MCF 10A (cell line): ENCODE results near the gene HNF4A. TPM values are rescaled to one million over a fixed set of nuclear protein-coding genes. Genes with fewer than 3 reads are reported as not detected.

Experiments
- BruUV-seq: library from RNA; stranded (reverse); fragments of 400-500 nt; replicated peaks from 2 replicates; lab custom pipeline; 2021; lab: Mats Ljungman, UMichigan
- CTCF ChIA-PET: fragments of 300-600 bp; sonication (Branson Sonifier 250); formaldehyde crosslinking; extraction: SDS; loops from one replicate; lab custom pipeline; 2021; ENCODE audit warnings: antibody characterized with exemption, inconsistent platforms; lab: Yijun Ruan, JAX
- POLR2A ChIA-PET: fragments of 300-600, 350-650 bp; sonication (Branson Sonifier 250); formaldehyde crosslinking; extraction: SDS; loops from one replicate; lab custom pipeline; 2020; ENCODE audit warnings: antibody characterized with exemption, inconsistent platforms; lab: Yijun Ruan, JAX
- DNase-seq: peaks from one replicate; pipeline ENCODE4 v3.0.0-alpha.2; 2018; ENCODE audit not compliant: unreplicated experiment
- H3K27ac Mint-ChIP-seq: one replicate; pipeline ENCODE4 v1.8.0; 2022; ENCODE audit warnings: mild to moderate bottlenecking, low read depth, mixed read lengths; ENCODE audit not compliant: unreplicated experiment
- H3K27me3 Mint-ChIP-seq: one replicate; pipeline ENCODE4 v1.8.0; 2022; ENCODE audit warnings: mixed read lengths; ENCODE audit not compliant: insufficient read depth, unreplicated experiment
- H3K36me3 Mint-ChIP-seq: one replicate; pipeline ENCODE4 v1.8.0; 2022; ENCODE audit warnings: mild to moderate bottlenecking, moderate library complexity, mixed read lengths; ENCODE audit not compliant: insufficient read depth, unreplicated experiment
- H3K4me1 Mint-ChIP-seq: one replicate; pipeline ENCODE4 v1.8.0; 2022; ENCODE audit warnings: mixed read lengths; ENCODE audit not compliant: insufficient read depth, unreplicated experiment
- H3K4me3 Mint-ChIP-seq: one replicate; pipeline ENCODE4 v1.8.0; 2022; ENCODE audit warnings: mild to moderate bottlenecking, moderate library complexity, mixed read lengths; ENCODE audit not compliant: unreplicated experiment
- H3K9me3 Mint-ChIP-seq: one replicate; pipeline ENCODE4 v1.8.0; 2022; ENCODE audit warnings: mixed read lengths; ENCODE audit not compliant: unreplicated experiment
- intact Hi-C: fragments of 100-400 bp; cut with micrococcal nuclease; formaldehyde crosslinking; loops from 2 replicates; pipeline ENCODE4 v1.14.1; 2022
- total RNA-seq: library from RNA; stranded (reverse); gene quantifications from 2 replicates; pipeline ENCODE4 v1.2.3, GENCODE V29; 2022
- TF ChIP-seq, protein P1 (sequence below): fragments of 200-600 bp; IDR thresholded peaks from one replicate; pipeline ENCODE4 v1.8.0; 2022; ENCODE audit warnings: antibody characterized with exemption, mild to moderate bottlenecking; ENCODE audit not compliant: unreplicated experiment

HNF4A gene
- total RNA-seq, 1 experiment from 2014 or later: not detected

DNA sequence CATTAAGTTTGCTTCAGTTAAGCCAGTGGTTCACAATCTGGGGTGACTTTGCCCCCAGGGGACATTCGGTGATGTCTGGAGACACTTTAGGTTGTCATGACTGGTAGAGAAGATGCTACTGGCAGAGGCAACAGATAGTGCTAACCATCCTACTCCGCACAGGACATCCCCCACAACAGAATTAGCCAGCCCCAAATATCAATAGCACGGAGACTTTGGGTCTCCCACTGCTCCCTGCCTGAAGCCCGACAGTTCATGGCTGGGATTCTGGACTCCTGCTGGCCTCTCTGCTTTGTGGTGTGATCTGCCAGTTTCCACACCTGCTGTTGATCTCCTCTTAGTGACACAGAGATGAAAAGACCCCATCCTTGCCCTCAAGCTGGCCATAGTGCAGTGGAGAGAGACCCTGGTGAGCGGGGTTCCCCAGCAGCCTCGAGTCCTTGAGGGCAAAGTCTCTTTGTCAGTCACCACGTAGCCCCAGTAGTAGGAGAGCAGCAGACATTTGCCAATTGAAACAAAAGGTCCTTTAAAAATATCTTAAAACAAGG is 95.5 kb downstream of the HNF4A start:
- no TSS peak for BruUV-seq

DNA sequence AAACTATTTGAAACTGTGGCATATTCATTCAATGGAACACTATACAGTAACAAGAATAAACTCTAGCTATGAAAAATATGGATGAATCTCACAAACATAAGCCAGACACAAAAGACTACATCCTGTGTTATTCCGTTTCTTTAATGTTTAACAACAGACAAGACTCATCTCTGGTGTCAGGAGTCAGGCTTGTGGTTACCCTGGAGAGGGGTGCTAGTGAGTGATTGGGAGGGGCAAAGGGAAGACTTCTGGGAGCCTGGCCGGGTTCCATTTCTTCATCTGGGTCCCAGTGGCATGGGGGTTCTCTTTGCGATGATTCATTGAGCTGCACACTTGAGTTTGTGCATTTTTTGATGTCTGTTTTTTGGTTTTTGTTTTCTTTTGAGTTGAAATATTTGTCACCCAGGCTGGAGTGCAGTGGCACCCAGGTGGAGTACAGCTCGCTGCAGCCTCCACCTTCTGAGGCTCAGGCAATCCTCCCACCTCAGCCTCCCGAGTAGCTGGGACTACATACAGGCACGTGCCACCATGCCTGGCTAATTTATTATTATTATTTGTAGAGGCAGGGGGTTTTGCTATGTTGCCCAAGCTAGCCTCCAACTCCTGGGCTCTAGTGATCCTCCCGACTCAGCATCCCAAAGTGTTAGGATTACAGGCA is 98.9 kb downstream of the HNF4A start:
- POLR2A ChIA-PET: interaction anchor here (0.7 kb wide), 1 partner anchor 13 kb away, joined by 3 read pairs; no protein-coding TSS in a partner anchor
- Mint-ChIP-seq H3K4me1 (no peaks in the 10 kb centered on the region), H3K27me3 (no peaks in the 10 kb centered on the region), H3K36me3 (no peaks in the 10 kb centered on the region), H3K27ac (no peak overlapping the region), H3K4me3 (no peak overlapping the region), H3K9me3 (no peaks in the 10 kb centered on the region)
- CTCF ChIA-PET: interaction anchor here (1.0 to 3.0 kb wide), 7 partner anchors 13 to 238 kb away, joined by 3 to 24 read pairs (median 4); no protein-coding TSS in a partner anchor
- intact Hi-C loops: no loop called here
- no peak for DNase-seq
- BruUV-seq: no TSS peak
- TF ChIP-seq, protein P1, sequence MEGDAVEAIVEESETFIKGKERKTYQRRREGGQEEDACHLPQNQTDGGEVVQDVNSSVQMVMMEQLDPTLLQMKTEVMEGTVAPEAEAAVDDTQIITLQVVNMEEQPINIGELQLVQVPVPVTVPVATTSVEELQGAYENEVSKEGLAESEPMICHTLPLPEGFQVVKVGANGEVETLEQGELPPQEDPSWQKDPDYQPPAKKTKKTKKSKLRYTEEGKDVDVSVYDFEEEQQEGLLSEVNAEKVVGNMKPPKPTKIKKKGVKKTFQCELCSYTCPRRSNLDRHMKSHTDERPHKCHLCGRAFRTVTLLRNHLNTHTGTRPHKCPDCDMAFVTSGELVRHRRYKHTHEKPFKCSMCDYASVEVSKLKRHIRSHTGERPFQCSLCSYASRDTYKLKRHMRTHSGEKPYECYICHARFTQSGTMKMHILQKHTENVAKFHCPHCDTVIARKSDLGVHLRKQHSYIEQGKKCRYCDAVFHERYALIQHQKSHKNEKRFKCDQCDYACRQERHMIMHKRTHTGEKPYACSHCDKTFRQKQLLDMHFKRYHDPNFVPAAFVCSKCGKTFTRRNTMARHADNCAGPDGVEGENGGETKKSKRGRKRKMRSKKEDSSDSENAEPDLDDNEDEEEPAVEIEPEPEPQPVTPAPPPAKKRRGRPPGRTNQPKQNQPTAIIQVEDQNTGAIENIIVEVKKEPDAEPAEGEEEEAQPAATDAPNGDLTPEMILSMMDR: no peak

More for the DNA sequence above, 95.5 kb downstream of the HNF4A start:
- CTCF ChIA-PET: interaction anchor here (1.1 to 1.8 kb wide), 4 partner anchors 11 to 234 kb away, joined by 3 to 9 read pairs (median 4); no protein-coding TSS in a partner anchor
- no peak for DNase-seq
- Mint-ChIP-seq H3K4me3 (no peak overlapping the region), H3K4me1 (peaks cover 8% of the 10 kb centered on the region), H3K9me3 (no peaks in the 10 kb centered on the region), H3K36me3 (no peaks in the 10 kb centered on the region), H3K27me3 (no peaks in the 10 kb centered on the region), H3K27ac (no peak overlapping the region)
- POLR2A ChIA-PET: no interaction called here
- intact Hi-C loops: no loop called here
- TF ChIP-seq, protein P1: no peak

- POLR2A ChIA-PET: no interaction called here
- no peak overlapping the region for H3K4me3 Mint-ChIP-seq
- no TSS peak for BruUV-seq
- intact Hi-C loops: no loop called here
- no peaks in the 10 kb centered on the region for H3K4me1 Mint-ChIP-seq
- H3K36me3 Mint-ChIP-seq: no peaks in the 10 kb centered on the region
- H3K27ac Mint-ChIP-seq: no peak overlapping the region
- CTCF ChIA-PET: interaction anchor here (0.7 to 8.4 kb wide), 6 partner anchors 65 to 351 kb away, joined by 3 to 132 read pairs (median 14); no protein-coding TSS in a partner anchor
- TF ChIP-seq, protein P1: no peak
- no peaks in the 10 kb centered on the region for H3K27me3 Mint-ChIP-seq
- H3K9me3 Mint-ChIP-seq: no peaks in the 10 kb centered on the region
- no peak for DNase-seq
These were observed 99.6 kb downstream of the HNF4A start for GRCh38 chr20:44455126-44455525.

DNA sequence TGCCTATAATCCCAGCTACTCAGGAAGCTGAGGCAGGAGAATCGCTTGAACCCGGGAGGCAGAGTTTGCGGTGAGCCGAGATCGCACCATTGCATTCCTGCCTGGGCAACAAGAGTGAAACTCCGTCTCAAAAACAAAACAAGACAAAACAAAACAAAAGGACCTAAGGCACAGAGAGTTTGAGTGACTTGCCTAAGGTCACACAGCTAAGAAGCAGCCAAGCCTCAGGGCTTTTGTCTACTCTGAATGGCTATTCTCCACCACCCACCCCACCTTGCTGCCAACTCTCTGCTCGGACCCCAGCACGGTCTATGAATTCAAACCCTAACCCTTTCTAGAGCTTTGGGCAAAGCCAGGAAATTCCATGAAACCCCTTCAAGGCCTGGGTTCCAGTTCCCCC is 101.1 kb downstream of the HNF4A start:
- BruUV-seq: no TSS peak
- DNase-seq: no peak
- Mint-ChIP-seq H3K4me1 (no peaks in the 10 kb centered on the region), H3K27ac (no peak overlapping the region), H3K9me3 (no peaks in the 10 kb centered on the region), H3K4me3 (no peak overlapping the region), H3K36me3 (no peaks in the 10 kb centered on the region), H3K27me3 (no peaks in the 10 kb centered on the region)
- intact Hi-C loops: no loop called here
- CTCF ChIA-PET: interaction anchor here (0.6 to 8.4 kb wide), 6 partner anchors 15 to 266 kb away, joined by 3 to 132 read pairs (median 4); no protein-coding TSS in a partner anchor
- TF ChIP-seq, protein P1: no peak
- POLR2A ChIA-PET: interaction anchor here (0.6 to 0.9 kb wide), 3 partner anchors 19 to 245 kb away, joined by 3 to 4 read pairs (median 3); partner anchors contain the start of gene TTPAL
